HepG2 (cell line): Measurements from ENCODE around the gene FAM89B. TPM values are rescaled to one million over a fixed set of nuclear protein-coding genes. Genes with fewer than 3 reads are reported as not detected.

Experiments
- HES4 ChIP-seq: sonication (generic); formaldehyde crosslinking; IDR thresholded peaks from 2 replicates; pipeline ENCODE4 v1.9.0; 2021; ENCODE audit warnings: mild to moderate bottlenecking, missing genetic modification reagents, borderline replicate concordance
- HNF4G ChIP-seq, 2 experiments: sonication (generic) in 1 of 2; formaldehyde crosslinking in 1 of 2; IDR thresholded peaks; 2 replicates each; pipeline versions ENCODE4 v1.4.0 to v1.6.1; 2011 to 2020; ENCODE audit warnings: borderline replicate concordance in 2 of 2, low read depth in 2 of 2, mild to moderate bottlenecking in 2 of 2, low read length in 1 of 2, missing genetic modification reagents in 1 of 2, moderate library complexity in 1 of 2
- MAZ ChIP-seq, 2 experiments: sonication (generic) in 1 of 2; formaldehyde crosslinking in 1 of 2; IDR thresholded peaks; 2 replicates each; pipeline versions ENCODE4 v1.5.0 to v1.6.1; 2012 to 2020; ENCODE audit warnings: low read depth in 2 of 2, mild to moderate bottlenecking in 2 of 2, borderline replicate concordance in 1 of 2, improper control_type of control experiment in 1 of 2, low read length in 1 of 2, missing genetic modification reagents in 1 of 2, moderate library complexity in 1 of 2
- MED13 ChIP-seq: sonication (generic); formaldehyde crosslinking; IDR thresholded peaks from 2 replicates; pipeline ENCODE4 v1.5.0; 2020; ENCODE audit warnings: missing genetic modification reagents
- MXD3 ChIP-seq: IDR thresholded peaks from 2 replicates; pipeline ENCODE4 v1.6.1; 2016; ENCODE audit warnings: mild to moderate bottlenecking, missing biosample characterization, missing genetic modification reagents
- NFATC3 ChIP-seq: sonication (generic); formaldehyde crosslinking; IDR thresholded peaks from 2 replicates; pipeline ENCODE4 v1.5.1; 2020; ENCODE audit warnings: mild to moderate bottlenecking, missing genetic modification reagents
- PRDM10 ChIP-seq: sonication (generic); formaldehyde crosslinking; IDR thresholded peaks from 2 replicates; pipeline ENCODE4 v1.4.0; 2020; ENCODE audit warnings: low read depth, missing genetic modification reagents
- THAP9 ChIP-seq: sonication (generic); formaldehyde crosslinking; IDR thresholded peaks from 2 replicates; pipeline ENCODE4; 2020; ENCODE audit warnings: missing genetic modification reagents, mild to moderate bottlenecking, borderline replicate concordance
- TMF1 ChIP-seq: sonication (generic); formaldehyde crosslinking; IDR thresholded peaks from 2 replicates; pipeline ENCODE4 v1.8.1; 2022; ENCODE audit warnings: low read depth, missing genetic modification reagents
- ZBTB7B ChIP-seq: sonication (generic); formaldehyde crosslinking; IDR thresholded peaks from 2 replicates; pipeline ENCODE4 v1.4.0; 2020; ENCODE audit warnings: missing genetic modification reagents
- ZNF562 ChIP-seq: sonication (generic); formaldehyde crosslinking; IDR thresholded peaks from 2 replicates; pipeline ENCODE4 v1.8.0; 2022; ENCODE audit warnings: missing genetic modification reagents, borderline replicate concordance
- ZNF574 ChIP-seq: sonication (generic); formaldehyde crosslinking; IDR thresholded peaks from 2 replicates; pipeline ENCODE4 v1.4.0; 2020; ENCODE audit warnings: missing genetic modification reagents
- ZNF674 ChIP-seq: sonication (generic); formaldehyde crosslinking; IDR thresholded peaks from 2 replicates; pipeline ENCODE4 v1.5.0; 2020; ENCODE audit warnings: low read depth, mild to moderate bottlenecking, missing genetic modification reagents
- ZNF777 ChIP-seq: sonication (generic); formaldehyde crosslinking; IDR thresholded peaks from 2 replicates; pipeline ENCODE4 v1.4.0; 2020; ENCODE audit warnings: missing genetic modification reagents
- ZNF784 ChIP-seq: sonication (generic); formaldehyde crosslinking; IDR thresholded peaks from 2 replicates; pipeline ENCODE4 v1.5.1; 2020; ENCODE audit warnings: missing genetic modification reagents, mild to moderate bottlenecking, borderline replicate concordance
- ZNF891 ChIP-seq: sonication (generic); formaldehyde crosslinking; IDR thresholded peaks from 2 replicates; pipeline ENCODE4 v1.5.0; 2020; ENCODE audit warnings: mild to moderate bottlenecking, missing genetic modification reagents
- polyA plus RNA-seq, 8 experiments: library from polyadenylated mRNA; depleted of rRNA in 3 of 8; stranded (reverse) in 7 of 8; unstranded in 1 of 8; fragments of >200 nt; fragmentation: Illumina TruSeq in 4 of 8; extraction: Trizol in 4 of 8; gene quantifications; 2 replicates each; pipeline versions ENCODE4 v1.2.1 to v1.2.3, GENCODE V29; 2011 to 2016; ENCODE audit warnings: low read depth in 4 of 8, missing spikeins in 1 of 8, mixed read lengths in 1 of 8; ENCODE audit not compliant: insufficient read depth in 1 of 8
- total RNA-seq, 5 experiments: library from RNA; depleted of rRNA; stranded (reverse); fragments of >200 nt; fragmentation: Illumina TruSeq; extraction: Trizol; gene quantifications; 2 replicates each; pipeline ENCODE4 v1.2.3, GENCODE V29; 2016; ENCODE audit warnings: low read depth in 1 of 5

The FAM89B gene
- total and polyA plus RNA-seq, 2 of the 13 experiments (the other 11 are each of a cell fraction or from before 2014, with no cell fraction given) = 5.7 to 8.0 TPM

- TF ChIP-seq THAP9 (0 out of 2 replicates have a peak, but pooled peaks have one; percentile 23), ZNF777 (CRISPR knock-in tag) (peak; percentile 47; the same call in 1 of the 2 replicates), MXD3 (no peak), ZNF891 (CRISPR knock-in tag) (peak; percentile 17; the same call in 1 of the 2 replicates), ZNF574 (CRISPR knock-in tag) (0 out of 2 replicates have a peak, but pooled peaks have one; percentile 14), NFATC3 (CRISPR knock-in tag) (0 out of 2 replicates have a peak, but pooled peaks have one; percentile 47), ZNF562 (CRISPR knock-in tag) (no peak), ZNF784 (CRISPR knock-in tag) (0 out of 2 replicates have a peak, but pooled peaks have one; percentile 44), HNF4G (IDR thresholded peaks at IDR 0.05; ENCODE audit: borderline replicate concordance, low read depth, low read length) (0 out of 2 replicates have a peak, but pooled peaks have one; percentile 12), HNF4G (CRISPR knock-in tag; IDR thresholded peaks at IDR 0.05; ENCODE audit: borderline replicate concordance, low read depth) (no peak), ZBTB7B (no peak), TMF1 (peak; percentile 63; the same call in 1 of the 2 replicates), PRDM10 (CRISPR knock-in tag) (no peak), MED13 (CRISPR knock-in tag) (no peak), HES4 (CRISPR knock-in tag) (no peak), ZNF674 (no peak), MAZ (IDR thresholded peaks at IDR 0.05; ENCODE audit: borderline replicate concordance, low read depth, low read length) (no peak), MAZ (CRISPR knock-in tag; IDR thresholded peaks at IDR 0.05; ENCODE audit: low read depth) (peak; percentile 21; the same call in 1 of the 2 replicates)
These were observed 4.0 kb downstream of the FAM89B start (continued) for GRCh38 chr11:65576232-65576866.
